HAP-1 (cell line): Measurements from ENCODE around the gene RUSC1.
"Not testable (repeated sequence)": the region's sequence is repeated elsewhere in the genome, so short reads cannot be mapped to it uniquely, and the experiment has no call there.

Source experiments
- DNase-seq, 2 experiments: peaks; one replicate each; pipeline ENCODE4 v3.0.0-alpha.2; 2016 to 2020; ENCODE audit warnings: low spot score in 2 of 2
- H3K27me3 ChIP-seq: fragments of 250-450 bp; sonication (Bioruptor Pico); 2 replicates; pipeline ENCODE4 v1.5.1; 2020; ENCODE audit warnings: low read depth, mild to moderate bottlenecking, moderate library complexity
- H3K36me3 ChIP-seq: fragments of 250-450 bp; sonication (Bioruptor Pico); replicated peaks from 2 replicates; pipeline ENCODE4 v1.5.1; 2020; ENCODE audit warnings: mild to moderate bottlenecking
- H3K4me1 ChIP-seq: fragments of 250-450 bp; sonication (Bioruptor Pico); 2 replicates; pipeline ENCODE4 v1.5.1; 2020; ENCODE audit warnings: mild to moderate bottlenecking
- H3K4me3 ChIP-seq: fragments of 250-450 bp; sonication (Bioruptor Pico); 2 replicates; pipeline ENCODE4 v1.5.1; 2020; ENCODE audit warnings: mild to moderate bottlenecking, moderate library complexity
- H3K9me3 ChIP-seq: fragments of 250-450 bp; sonication (Bioruptor Pico); 2 replicates; pipeline ENCODE4 v1.5.1; 2020; ENCODE audit warnings: mild to moderate bottlenecking, moderate library complexity
- in situ Hi-C: fragments of 300-500 bp; cut with MboI; formaldehyde crosslinking; loops from 3 replicates; pipeline ENCODE4 v1.14.3; 2020; ENCODE audit warnings: low sequenced_read_pairs, inconsistent platforms, mixed read lengths

RUSC1 gene

DNA sequence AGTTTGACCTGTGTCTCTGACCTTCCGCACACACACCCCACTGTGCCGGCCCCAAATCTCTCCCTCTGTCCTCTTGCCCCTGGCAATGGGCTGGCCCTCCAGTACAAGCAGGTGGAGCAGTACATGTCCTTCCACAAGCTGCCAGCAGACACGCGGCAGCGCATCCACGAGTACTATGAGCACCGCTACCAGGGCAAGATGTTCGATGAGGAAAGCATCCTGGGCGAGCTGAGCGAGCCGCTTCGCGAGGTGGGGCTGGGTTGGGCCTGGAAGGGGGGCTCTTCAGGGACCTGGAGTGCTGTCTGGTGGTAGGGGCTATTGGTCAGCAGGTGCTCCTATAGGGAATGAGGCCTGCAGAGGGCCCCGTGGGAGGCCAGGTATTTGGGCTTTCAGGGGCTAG lies 35.6 kb upstream of the RUSC1 start:
- no peaks in the 10 kb centered on the region for H3K27me3 ChIP-seq
- no peak for DNase-seq
- H3K9me3 ChIP-seq: no peaks in the 10 kb centered on the region
- H3K4me1 ChIP-seq: no peaks in the 10 kb centered on the region
- in situ Hi-C loops: no loop called here
- H3K4me3 ChIP-seq: no peak overlapping the region
- H3K36me3 ChIP-seq: 0 out of 2 replicates have a peak, but pooled peaks cover 4% of the 10 kb centered on the region

DNA sequence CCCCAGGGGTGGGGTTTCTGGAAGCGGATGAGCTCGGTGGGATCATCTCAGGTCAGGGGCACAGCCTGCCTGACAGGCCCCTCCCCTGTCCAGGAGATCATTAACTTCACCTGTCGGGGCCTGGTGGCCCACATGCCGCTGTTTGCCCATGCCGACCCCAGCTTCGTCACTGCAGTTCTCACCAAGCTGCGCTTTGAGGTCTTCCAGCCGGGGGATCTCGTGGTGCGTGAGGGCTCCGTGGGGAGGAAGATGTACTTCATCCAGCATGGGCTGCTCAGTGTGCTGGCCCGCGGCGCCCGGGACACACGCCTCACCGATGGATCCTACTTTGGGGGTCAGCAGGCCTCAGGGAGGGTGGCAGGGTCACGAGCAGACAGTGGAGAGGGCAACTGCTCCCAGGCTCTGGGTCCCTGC lies 35.1 kb upstream of the RUSC1 start:
- H3K4me1 ChIP-seq: no peaks in the 10 kb centered on the region
- H3K9me3 ChIP-seq: no peaks in the 10 kb centered on the region
- no peak overlapping the region for H3K4me3 ChIP-seq
- in situ Hi-C loops: no loop called here
- no peaks in the 10 kb centered on the region for H3K27me3 ChIP-seq
- DNase-seq: no peak
- 0 out of 2 replicates have a peak, but pooled peaks cover 4% of the 10 kb centered on the region for H3K36me3 ChIP-seq

DNA sequence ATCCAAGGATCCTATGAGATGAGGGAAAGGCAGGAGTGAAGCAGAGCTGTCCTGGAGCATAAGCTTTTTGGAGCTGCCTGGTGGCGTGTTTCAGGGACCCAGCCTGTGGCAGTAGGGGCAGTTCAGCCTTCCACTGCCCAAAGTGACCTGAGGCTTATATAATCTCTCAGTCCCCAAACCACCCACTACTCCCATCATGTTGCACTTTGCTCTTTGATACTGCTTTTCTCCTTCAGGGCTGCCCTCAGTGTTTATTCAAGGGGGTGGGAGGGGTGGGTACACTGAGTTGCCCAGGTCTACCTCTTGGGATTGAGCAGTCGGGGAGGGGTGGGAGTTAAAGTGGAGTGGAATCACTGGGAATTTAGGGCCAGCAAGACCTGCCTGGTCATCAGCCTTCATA lies 34.1 kb upstream of the RUSC1 start:
- Histone ChIP-seq H3K27me3 (no peaks in the 10 kb centered on the region), H3K4me1 (no peaks in the 10 kb centered on the region), H3K36me3 (0 out of 2 replicates have a peak, but pooled peaks cover 4% of the 10 kb centered on the region), H3K9me3 (no peaks in the 10 kb centered on the region), H3K4me3 (no peak overlapping the region)
- in situ Hi-C loops: no loop called here
- no peak for DNase-seq

DNA sequence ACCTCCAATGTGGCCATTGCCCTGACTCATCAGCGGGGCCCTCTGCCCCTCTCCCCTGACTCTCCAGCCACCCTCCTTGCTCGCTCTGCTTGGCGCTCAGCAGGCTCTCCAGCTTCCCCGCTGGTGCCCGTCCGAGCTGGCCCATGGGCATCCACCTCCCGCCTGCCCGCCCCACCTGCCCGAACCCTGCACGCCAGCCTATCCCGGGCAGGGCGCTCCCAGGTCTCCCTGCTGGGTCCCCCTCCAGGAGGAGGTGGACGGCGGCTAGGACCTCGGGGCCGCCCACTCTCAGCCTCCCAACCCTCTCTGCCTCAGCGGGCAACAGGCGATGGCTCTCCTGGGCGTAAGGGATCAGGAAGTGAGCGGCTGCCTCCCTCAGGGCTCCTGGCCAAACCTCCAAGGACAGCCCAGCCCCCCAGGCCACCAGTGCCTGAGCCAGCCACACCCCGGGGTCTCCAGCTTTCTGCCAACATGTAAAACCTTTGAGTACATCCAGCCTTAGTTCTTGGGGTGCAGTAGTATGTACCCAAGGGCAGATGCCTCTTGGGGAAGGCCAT lies 32.6 kb upstream of the RUSC1 start:
- Histone ChIP-seq H3K36me3 (0 out of 2 replicates have a peak, but pooled peaks cover 4% of the 10 kb centered on the region), H3K9me3 (no peaks in the 10 kb centered on the region), H3K4me3 (no peak overlapping the region), H3K4me1 (no peaks in the 10 kb centered on the region), H3K27me3 (0 out of 2 replicates have a peak, but pooled peaks cover under 1% of the 10 kb centered on the region)
- no peak for DNase-seq
- in situ Hi-C loops: no loop called here

DNA sequence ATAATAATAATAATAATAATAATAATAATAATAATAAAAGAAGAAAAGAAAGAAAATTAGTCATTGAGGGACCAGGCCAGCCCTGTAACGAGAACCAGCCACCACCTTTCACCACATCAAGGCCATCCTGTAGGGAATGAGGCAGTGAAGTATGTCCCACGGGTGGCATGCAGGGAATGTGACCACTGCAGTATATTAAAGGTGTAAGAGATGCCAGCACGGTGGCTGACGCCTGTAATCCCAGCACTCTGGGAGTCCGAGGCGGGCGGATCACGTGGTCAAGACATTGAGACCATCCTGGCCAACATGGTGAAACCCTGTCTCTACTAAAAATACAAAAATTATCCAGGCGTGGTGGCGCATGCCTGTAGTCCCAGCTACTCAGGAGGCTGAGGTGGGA lies 29.7 kb upstream of the RUSC1 start:
- H3K4me3 ChIP-seq, DNase-seq, H3K4me1 ChIP-seq, H3K9me3 ChIP-seq, in situ Hi-C loops, H3K36me3 ChIP-seq: not testable (repeated sequence)
- H3K27me3 ChIP-seq: peaks cover 25% of the 10 kb centered on the region

DNA sequence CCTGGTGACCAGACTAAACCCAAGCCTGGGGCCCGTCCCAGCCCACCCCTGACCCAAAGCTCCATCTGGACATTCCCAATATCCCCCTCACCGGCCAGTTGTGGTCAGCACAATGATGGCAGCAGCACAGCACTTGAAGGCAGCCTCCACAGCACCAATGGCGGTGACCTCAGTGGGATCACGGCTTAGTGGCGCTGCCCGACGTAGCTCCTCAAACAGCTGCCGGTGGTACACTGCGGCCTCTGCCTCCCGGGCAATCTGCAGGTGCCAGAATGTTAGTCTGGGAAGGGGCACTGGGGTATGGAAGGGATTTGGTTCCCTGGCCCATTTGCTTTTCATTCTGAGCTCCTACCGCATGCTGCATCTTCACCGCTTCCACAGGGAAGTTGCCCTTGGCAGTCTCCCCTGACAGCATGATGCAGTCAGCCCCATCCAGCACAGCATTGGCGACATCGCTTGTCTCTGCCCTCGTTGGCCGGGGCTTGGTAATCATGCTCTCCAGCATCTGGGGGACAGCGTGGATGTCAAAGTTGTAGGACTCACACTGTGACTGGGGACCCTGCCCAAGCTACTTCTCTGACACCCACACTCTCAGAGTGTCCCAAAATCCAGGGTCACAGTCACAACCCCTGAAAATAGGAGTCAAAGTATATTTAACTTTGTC lies 27.5 kb upstream of the RUSC1 start:
- peaks cover 25% of the 10 kb centered on the region for H3K27me3 ChIP-seq
- in situ Hi-C loops: no loop called here
- no peaks in the 10 kb centered on the region for H3K36me3 ChIP-seq
- DNase-seq: no peak
- no peak overlapping the region for H3K4me3 ChIP-seq
- no peaks in the 10 kb centered on the region for H3K4me1 ChIP-seq
- no peaks in the 10 kb centered on the region for H3K9me3 ChIP-seq

DNA sequence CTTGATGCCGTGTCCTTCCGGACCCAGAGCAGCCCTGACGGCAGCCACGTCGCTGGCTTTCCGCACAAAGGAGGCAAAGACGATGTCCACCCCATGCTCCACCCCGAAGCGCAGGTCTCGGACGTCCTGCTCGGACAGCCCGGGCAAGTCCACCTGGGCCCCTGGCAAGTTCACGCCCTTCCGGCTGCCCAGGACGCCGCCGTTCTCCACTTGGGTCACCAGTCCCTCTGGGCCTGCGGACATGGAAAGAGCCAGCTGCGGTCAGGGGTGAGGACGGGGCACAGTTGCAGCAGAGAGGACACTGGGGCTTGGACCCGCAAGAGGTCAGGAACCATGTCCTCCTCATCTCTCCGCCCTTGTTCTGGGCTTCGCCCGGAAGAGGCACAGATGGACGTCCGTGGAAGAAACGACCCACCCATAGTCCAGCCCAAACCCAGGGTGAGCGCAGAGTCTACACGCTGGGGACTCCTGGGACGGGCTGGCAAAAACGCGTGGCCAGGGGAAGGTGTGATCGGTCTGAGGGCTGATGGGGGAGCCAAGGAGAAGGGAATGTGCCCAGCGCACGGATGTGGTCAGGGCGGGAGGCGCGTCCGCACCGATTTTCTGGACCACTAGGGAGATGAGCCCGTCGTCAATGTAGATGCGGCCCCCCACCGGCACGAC lies 26.0 kb upstream of the RUSC1 start:
- in situ Hi-C loops: no loop called here
- H3K4me1 ChIP-seq: no peaks in the 10 kb centered on the region
- H3K4me3 ChIP-seq: no peak overlapping the region
- no peaks in the 10 kb centered on the region for H3K9me3 ChIP-seq
- no peak for DNase-seq
- H3K27me3 ChIP-seq: peaks cover 25% of the 10 kb centered on the region
- no peaks in the 10 kb centered on the region for H3K36me3 ChIP-seq

DNA sequence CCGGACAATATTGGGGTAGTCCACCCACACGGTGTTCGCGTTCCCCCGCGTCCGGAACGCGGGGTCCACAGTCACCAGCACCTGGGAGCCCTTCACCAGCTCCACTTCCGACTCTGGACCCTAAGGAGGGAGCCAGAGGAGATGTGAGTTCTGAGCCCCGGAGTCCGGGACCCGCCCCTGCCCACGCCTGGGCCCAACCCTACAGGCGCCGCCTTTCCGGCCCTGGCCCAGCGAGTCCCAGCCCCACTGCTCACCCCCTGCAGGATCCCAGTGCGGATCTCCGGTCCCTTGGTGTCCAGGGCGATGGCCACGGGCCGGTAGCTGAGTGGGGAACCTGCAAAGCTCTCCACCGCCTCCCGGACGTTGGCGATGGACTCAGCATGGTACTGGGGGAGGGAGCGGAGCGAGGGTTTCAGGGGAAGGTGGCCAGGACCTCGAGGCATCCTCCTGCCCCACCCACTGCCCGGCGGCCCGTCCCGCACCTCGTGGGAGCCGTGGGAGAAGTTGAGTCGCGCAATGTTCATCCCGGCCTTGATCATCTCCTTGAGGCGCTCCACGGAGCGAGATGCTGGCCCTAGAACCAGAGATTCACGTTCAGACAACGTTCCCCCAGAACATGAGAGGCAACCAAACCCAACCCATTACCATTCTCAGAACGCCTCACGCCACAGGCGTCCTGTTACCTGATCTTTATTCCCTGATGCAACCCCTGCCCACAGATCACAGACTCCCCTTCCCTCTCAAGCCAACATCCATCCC lies 25.3 kb upstream of the RUSC1 start:
- no peak for DNase-seq
- H3K4me3 ChIP-seq: no peak overlapping the region
- H3K36me3 ChIP-seq: no peaks in the 10 kb centered on the region
- peaks cover 25% of the 10 kb centered on the region for H3K27me3 ChIP-seq
- H3K4me1 ChIP-seq: no peaks in the 10 kb centered on the region
- H3K9me3 ChIP-seq: no peaks in the 10 kb centered on the region
- in situ Hi-C loops: no loop called here

DNA sequence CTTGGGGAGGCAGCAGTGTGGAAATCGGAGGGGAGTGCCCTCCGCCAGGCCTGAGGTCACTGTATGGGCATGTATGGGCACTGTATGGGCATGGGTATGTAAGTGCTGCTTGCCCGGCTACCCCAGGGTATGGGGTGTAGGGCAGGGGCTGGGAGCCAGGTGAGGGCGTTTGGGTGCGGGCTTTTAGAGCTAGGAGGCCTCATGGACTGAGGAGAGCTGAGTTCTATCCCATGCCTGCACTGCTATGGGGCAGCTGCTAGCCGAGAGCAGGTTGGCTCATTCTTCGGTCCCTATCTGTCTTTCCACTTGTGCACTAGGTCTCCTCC lies 24.8 kb upstream of the RUSC1 start:
- H3K4me1 ChIP-seq: no peaks in the 10 kb centered on the region
- H3K4me3 ChIP-seq: no peak overlapping the region
- in situ Hi-C loops: no loop called here
- H3K36me3 ChIP-seq: no peaks in the 10 kb centered on the region
- H3K9me3 ChIP-seq: no peaks in the 10 kb centered on the region
- no peak for DNase-seq
- peaks cover 25% of the 10 kb centered on the region for H3K27me3 ChIP-seq

DNA sequence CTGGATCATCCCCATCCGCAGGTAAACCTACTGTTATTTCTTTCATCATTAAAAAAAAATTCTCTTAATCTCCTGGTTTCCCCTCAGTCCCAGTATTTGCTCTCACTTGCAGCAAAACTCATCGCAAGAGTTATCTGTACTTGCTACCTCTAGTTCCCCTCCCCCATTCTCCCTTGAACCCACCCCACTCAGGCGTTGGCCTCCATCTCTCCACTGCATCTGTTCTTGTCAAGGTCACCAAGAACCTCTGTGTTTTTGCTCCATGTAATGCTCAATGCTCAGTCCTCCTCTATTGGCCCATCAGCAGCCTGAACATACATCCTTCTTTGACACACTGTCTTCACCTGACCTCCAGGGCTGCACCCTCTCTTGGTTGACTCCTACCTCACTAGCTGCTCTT lies 24.0 kb upstream of the RUSC1 start:
- no peak for DNase-seq
- no peaks in the 10 kb centered on the region for H3K9me3 ChIP-seq
- in situ Hi-C loops: no loop called here
- no peaks in the 10 kb centered on the region for H3K4me1 ChIP-seq
- H3K4me3 ChIP-seq: no peak overlapping the region
- H3K27me3 ChIP-seq: peaks cover 25% of the 10 kb centered on the region
- H3K36me3 ChIP-seq: no peaks in the 10 kb centered on the region

DNA sequence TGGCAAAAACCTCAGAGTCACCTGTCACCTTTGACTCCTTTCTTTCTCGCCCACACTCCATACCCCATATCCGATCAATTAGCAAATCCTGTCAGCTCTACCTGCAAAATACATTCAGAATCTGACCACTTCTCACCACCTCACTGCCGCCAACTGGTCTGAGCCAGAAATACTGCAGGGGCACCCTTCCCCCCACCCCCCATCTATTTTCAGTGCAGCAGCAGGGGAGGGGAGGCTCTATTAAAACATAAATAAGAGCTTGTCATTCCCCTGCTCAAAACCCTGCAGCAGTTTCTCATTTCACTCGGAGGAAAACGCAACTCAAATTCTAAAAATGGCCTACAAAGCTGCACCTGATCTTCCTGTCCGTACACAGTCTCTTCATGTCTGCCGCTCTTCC lies 23.3 kb upstream of the RUSC1 start:
- Histone ChIP-seq H3K36me3 (no peaks in the 10 kb centered on the region), H3K4me1 (no peaks in the 10 kb centered on the region), H3K9me3 (no peaks in the 10 kb centered on the region), H3K4me3 (no peak overlapping the region), H3K27me3 (peaks cover 25% of the 10 kb centered on the region)
- no peak for DNase-seq
- in situ Hi-C loops: no loop called here

DNA sequence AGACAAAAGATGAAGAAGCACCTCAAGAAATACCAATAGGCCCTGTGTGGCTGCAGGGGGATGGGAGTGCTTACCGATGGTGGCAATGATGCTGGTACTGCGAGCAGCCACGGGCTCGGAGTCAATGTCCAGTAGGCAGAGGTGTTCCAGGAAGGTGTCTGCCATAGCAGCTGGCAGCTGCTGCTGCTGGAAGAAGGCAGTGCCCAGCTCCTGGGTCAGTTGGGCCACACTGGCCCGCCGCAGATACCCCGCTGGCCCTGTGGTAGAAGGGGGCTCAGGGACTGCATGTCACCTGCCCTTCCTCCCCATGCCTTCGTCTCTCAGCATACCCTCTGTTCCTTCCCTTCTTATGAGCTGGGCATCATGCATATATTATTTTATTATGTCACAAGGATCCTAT lies 20.7 kb upstream of the RUSC1 start:
- H3K9me3 ChIP-seq: no peaks in the 10 kb centered on the region
- H3K36me3 ChIP-seq: no peaks in the 10 kb centered on the region
- H3K27me3 ChIP-seq: peaks cover 8% of the 10 kb centered on the region
- H3K4me3 ChIP-seq: no peak overlapping the region
- H3K4me1 ChIP-seq: no peaks in the 10 kb centered on the region
- no peak for DNase-seq
- in situ Hi-C loops: no loop called here

DNA sequence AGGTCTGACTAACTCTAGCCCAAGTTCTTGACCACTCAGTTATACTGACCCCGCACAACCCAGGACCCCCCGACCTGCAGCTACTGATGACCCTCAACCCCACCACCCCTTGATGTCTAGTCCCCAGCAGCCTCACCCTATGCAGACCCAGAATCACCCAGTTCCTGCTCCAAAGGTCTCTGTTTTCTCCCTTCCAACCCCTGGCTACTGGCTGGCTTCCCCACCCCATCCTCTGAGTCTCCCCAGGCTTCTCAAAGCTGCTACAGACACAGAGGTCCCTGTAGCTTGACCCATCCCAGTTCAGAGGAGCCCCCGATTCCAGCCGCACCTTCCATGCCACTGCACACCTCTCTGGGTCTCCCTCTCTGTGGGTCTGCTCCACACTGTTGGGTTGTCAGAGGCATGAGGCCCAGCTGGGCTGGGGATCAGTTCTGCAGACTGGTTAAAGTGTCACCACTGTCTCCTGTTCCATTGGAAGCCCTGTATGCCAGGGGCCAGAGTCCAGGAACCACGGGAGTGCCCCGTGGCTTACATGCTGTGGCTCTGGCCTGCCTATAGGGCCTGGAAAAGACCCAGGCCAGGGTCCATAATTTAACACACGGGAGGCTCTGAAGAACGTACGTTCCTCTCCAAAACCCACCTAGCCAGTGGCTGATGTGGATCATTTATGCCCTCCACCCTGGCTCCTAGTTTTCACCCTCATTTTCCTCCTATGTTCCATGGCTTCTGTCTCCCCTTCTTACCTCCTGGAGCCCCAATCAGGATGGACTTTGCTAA lies 20.0 kb upstream of the RUSC1 start:
- in situ Hi-C loops: no loop called here
- Histone ChIP-seq H3K4me1 (no peaks in the 10 kb centered on the region), H3K4me3 (no peak overlapping the region), H3K36me3 (no peaks in the 10 kb centered on the region), H3K27me3 (peaks cover 1% of the 10 kb centered on the region; the same call in 1 of the 2 replicates), H3K9me3 (no peaks in the 10 kb centered on the region)
- DNase-seq: no peak
